ENCODE measurements around the gene NKAP. TPM values are rescaled to one million over a fixed set of nuclear protein-coding genes. Genes with fewer than 3 reads are reported as not detected.

Gene NKAP
- 2.9 and 4.0 TPM in 2 replicates for total RNA-seq

GRCh38 chrX:119943185-119943988, at the start of gene NKAP:
Gene NKAP, minus strand, starts transcription at chrX:119943751. Its CDS starts 146 bp downstream, at chrX:119943605.

GRCh38 chrX:119895843-119896326, 47.7 kb downstream of the NKAP start, which contains the start of gene AKAP14:
Gene AKAP14, plus strand, starts transcription at chrX:119895893. Its CDS starts 7,331 bp downstream, at chrX:119903224.

GRCh38 chrX:119871599-119872395, 71.8 kb downstream of the NKAP start, which contains the start of the genes NDUFA1 and RNF113A:
Gene NDUFA1, plus strand, starts transcription at chrX:119871832. Its CDS starts 80 bp downstream, at chrX:119871912.
Gene RNF113A, minus strand, starts transcription at chrX:119871733. Its CDS starts 120 bp downstream, at chrX:119871613.

Other genes with a start within 250 kb of the NKAP start
- gene SOWAHD, start 185.2 kb downstream of the NKAP start, total RNA-seq: 0.24 and 0.43 TPM in 2 replicates
- 7,919 and 13,177 TPM in 2 replicates for gene RPL39, start 152.1 kb downstream of the NKAP start, total RNA-seq
- gene UPF3B, start 90.8 kb downstream of the NKAP start, total RNA-seq: 0.43 and 1.7 TPM in 2 replicates
- gene RNF113A, start 72.0 kb downstream of the NKAP start, total RNA-seq: 14.7 and 16.8 TPM in 2 replicates
- 38.2 and 53.5 TPM in 2 replicates for gene NDUFA1, start 71.9 kb downstream of the NKAP start, total RNA-seq
- gene AKAP14, start 47.9 kb downstream of the NKAP start, total RNA-seq: 0.64 TPM in 1 of 2 replicates, not detected in the other
- under 0.01 TPM in 1 of 2 replicates, not detected in the other for gene RHOXF2B, start 133.9 kb upstream of the NKAP start, total RNA-seq
- gene RHOXF1, start 172.2 kb upstream of the NKAP start, total RNA-seq: not detected in 2 replicates
- not detected in 2 replicates for gene RHOXF2, start 214.9 kb upstream of the NKAP start, total RNA-seq

Data from tracheal epithelial cell (primary cell).